ENCODE measurements around the gene DOCK8.
A peak's percentile ranks its signal among the peaks of the same experiment; 100 is the strongest.
"Not testable (repeated sequence)": the region's sequence is repeated elsewhere in the genome, so short reads cannot be mapped to it uniquely, and the experiment has no call there.

Gene DOCK8

GRCh38 chr9:227860-228259, 13.2 kb downstream of the DOCK8 start:
- no peak for DNase-seq

GRCh38 chr9:228929-229695, 14.4 kb downstream of the DOCK8 start:
- DNase-seq: no peak

GRCh38 chr9:231625-232024, 17.0 kb downstream of the DOCK8 start:
- not testable (repeated sequence) for DNase-seq

GRCh38 chr9:233708-234107, 19.0 kb downstream of the DOCK8 start:
- not testable (repeated sequence) for DNase-seq

GRCh38 chr9:237141-237857, 22.6 kb downstream of the DOCK8 start:
- DNase-seq: no peak

GRCh38 chr9:237858-238345, 23.2 kb downstream of the DOCK8 start:
- DNase-seq: no peak

- DNase-seq: no peak
Observed at GRCh38 chr9:242461-243080, 27.9 kb downstream of the DOCK8 start.

- DNase-seq: no peak
Observed at GRCh38 chr9:248278-248961, 33.8 kb downstream of the DOCK8 start.

GRCh38 chr9:249025-249424, 34.4 kb downstream of the DOCK8 start:
- DNase-seq: peak; percentile 67

- DNase-seq: no peak
Observed at GRCh38 chr9:250039-250438, 35.4 kb downstream of the DOCK8 start.

GRCh38 chr9:250625-251024, 36.0 kb downstream of the DOCK8 start:
- DNase-seq: no peak

- no peak for DNase-seq
Observed at GRCh38 chr9:251398-251797, 36.7 kb downstream of the DOCK8 start.

- DNase-seq: no peak
Observed at GRCh38 chr9:253539-253938, 38.9 kb downstream of the DOCK8 start.

- no peak for DNase-seq
Observed at GRCh38 chr9:254516-254915, 39.9 kb downstream of the DOCK8 start.

GRCh38 chr9:257957-258356, 43.3 kb downstream of the DOCK8 start:
- no peak for DNase-seq

- no peak for DNase-seq
Observed at GRCh38 chr9:259405-260404, 45.0 kb downstream of the DOCK8 start.

- no peak for DNase-seq
Observed at GRCh38 chr9:264231-264630, 49.6 kb downstream of the DOCK8 start.

GRCh38 chr9:265209-265870, 50.7 kb downstream of the DOCK8 start:
- no peak for DNase-seq

- DNase-seq: no peak
Observed at GRCh38 chr9:266228-266627, 51.6 kb downstream of the DOCK8 start.

- DNase-seq: no peak
Observed at GRCh38 chr9:268616-269015, 54.0 kb downstream of the DOCK8 start.

GRCh38 chr9:269081-269711, 54.5 kb downstream of the DOCK8 start:
- DNase-seq: no peak
